OCI-LY7 (cell line): ENCODE results near the gene GPR78. TPM values are rescaled to one million over a fixed set of nuclear protein-coding genes. Genes with fewer than 3 reads are reported as not detected.

Experiments
- BruUV-seq: library from RNA; stranded (reverse); fragments of 400-500 nt; replicated peaks from 2 replicates; lab custom pipeline; 2021; lab: Mats Ljungman, UMichigan
- CTCF ChIA-PET: fragments of 300-600 bp; sonication (Branson Sonifier 250); formaldehyde crosslinking; loops from one replicate; lab custom pipeline; 2022; ENCODE audit warnings: antibody characterized with exemption; ENCODE audit not compliant: unreplicated experiment; lab: Charles Lee
- POLR2A ChIA-PET: fragments of 300-600 bp; sonication (Branson Sonifier 250); formaldehyde crosslinking; loops from one replicate; lab custom pipeline; 2022; ENCODE audit warnings: antibody characterized with exemption; lab: Charles Lee
- DNase-seq: peaks from one replicate; pipeline ENCODE4 v3.0.0-alpha.2; 2015; ENCODE audit warnings: low spot score
- H2AFZ ChIP-seq: fragments of 200-600 bp; sonication (generic), shearing (Covaris generic); 2 replicates; pipeline ENCODE4 v1.6.1; 2014; ENCODE audit warnings: mild to moderate bottlenecking, antibody characterized with exemption, low read length, moderate library complexity
- H3K27ac ChIP-seq: fragments of 200-600 bp; sonication (generic); 2 replicates; pipeline ENCODE4 v1.5.1; 2014; ENCODE audit warnings: mixed run types, low read depth, mild to moderate bottlenecking, moderate library complexity, low read length, inconsistent platforms; ENCODE audit not compliant: poor library complexity, severe bottlenecking
- H3K36me3 ChIP-seq: fragments of 200-600 bp; sonication (generic); 2 replicates; pipeline ENCODE4 v1.6.1; 2014; ENCODE audit warnings: mild to moderate bottlenecking, antibody characterized with exemption, low read length, moderate library complexity, mixed read lengths; ENCODE audit not compliant: insufficient read depth
- H3K4me1 ChIP-seq: fragments of 200-600 bp; sonication (generic); 2 replicates; pipeline ENCODE4 v1.5.1; 2014; ENCODE audit warnings: mild to moderate bottlenecking, low read length; ENCODE audit not compliant: insufficient read depth, poor library complexity, severe bottlenecking
- H3K4me2 ChIP-seq: fragments of 200-600 bp; sonication (generic); 2 replicates; pipeline ENCODE4 v1.6.1; 2014; ENCODE audit warnings: mild to moderate bottlenecking, low read length
- H3K4me3 ChIP-seq: fragments of 200-600 bp; sonication (generic); 2 replicates; pipeline ENCODE4 v1.5.1; 2014; ENCODE audit warnings: mild to moderate bottlenecking, low read depth, low read length; ENCODE audit not compliant: poor library complexity, severe bottlenecking
- H3K79me2 ChIP-seq: fragments of 200-600 bp; sonication (generic); 2 replicates; pipeline ENCODE4 v1.6.1; 2016; ENCODE audit warnings: low read depth, mild to moderate bottlenecking, low read length, moderate library complexity, mixed read lengths; ENCODE audit not compliant: insufficient read depth
- H3K9me2 ChIP-seq: fragments of 200-600 bp; sonication (generic); 2 replicates; pipeline ENCODE4 v1.6.1; 2016; ENCODE audit warnings: mild to moderate bottlenecking, low read length, mixed read lengths; ENCODE audit not compliant: insufficient read depth
- H3K9me3 ChIP-seq: fragments of 200-600 bp; sonication (generic); 2 replicates; pipeline ENCODE4 v1.6.1; 2014; ENCODE audit warnings: mild to moderate bottlenecking, mixed run types, low read length, mixed read lengths
- H4K20me1 ChIP-seq: fragments of 200-600 bp; sonication (generic); 2 replicates; pipeline ENCODE4 v1.6.1; 2014; ENCODE audit warnings: mild to moderate bottlenecking, antibody characterized with exemption, low read length, moderate library complexity, mixed read lengths; ENCODE audit not compliant: insufficient read depth
- CTCF ChIP-seq: fragments of 200-600 bp; sonication (generic); conservative IDR thresholded peaks from 2 replicates; pipeline ENCODE4 v1.5.1; 2014; ENCODE audit warnings: mild to moderate bottlenecking, antibody characterized with exemption, low read length, moderate library complexity, mixed read lengths
- EZH2phosphoT487 ChIP-seq: fragments of 200-600 bp; sonication (generic); IDR thresholded peaks from 2 replicates; pipeline ENCODE4 v1.6.1; 2018; ENCODE audit warnings: low read depth, borderline replicate concordance, mild to moderate bottlenecking, mixed run types, antibody characterized with exemption, low read length, moderate library complexity, mixed read lengths
- intact Hi-C: fragments of 100-400 bp; cut with micrococcal nuclease; formaldehyde crosslinking; loops from one replicate; pipeline ENCODE4 v1.10.0; 2022; ENCODE audit not compliant: unreplicated experiment
- total RNA-seq, 2 experiments: library from RNA; depleted of rRNA in 1 of 2; stranded (reverse); fragments of >200 nt in 1 of 2; shearing (Covaris generic) in 1 of 2; gene quantifications; 2 replicates each; pipeline ENCODE4 v1.2.3, GENCODE V29; 2014 to 2022

The GPR78 gene
- total RNA-seq, 2 experiments from 2014 or later = not detected

GRCh38 chr4:8605289-8605688 lies 25.1 kb downstream of the GPR78 start:
- CTCF ChIA-PET = no interaction called here
- POLR2A ChIA-PET = no interaction called here
- H4K20me1 ChIP-seq = no peaks in the 10 kb centered on the region
- no peaks in the 10 kb centered on the region for H3K4me1 ChIP-seq
- H3K36me3 ChIP-seq = no peaks in the 10 kb centered on the region
- H3K4me2 ChIP-seq = no peak overlapping the region
- H3K9me3 ChIP-seq = no peaks in the 10 kb centered on the region
- no peak overlapping the region for H2AFZ ChIP-seq
- no TSS peak for BruUV-seq
- H3K4me3 ChIP-seq = no peak overlapping the region
- no peaks in the 10 kb centered on the region for H3K79me2 ChIP-seq
- no peaks in the 10 kb centered on the region for H3K9me2 ChIP-seq
- intact Hi-C loops = no loop called here
- TF ChIP-seq EZH2phosphoT487 (no peak), CTCF (no peak)
- no peak overlapping the region for H3K27ac ChIP-seq
- no peak for DNase-seq

GRCh38 chr4:8606476-8606875 lies 26.3 kb downstream of the GPR78 start:
- Histone ChIP-seq H3K9me2 (no peaks in the 10 kb centered on the region), H3K79me2 (no peaks in the 10 kb centered on the region), H3K9me3 (no peaks in the 10 kb centered on the region), H4K20me1 (no peaks in the 10 kb centered on the region), H3K4me2 (no peak overlapping the region), H3K36me3 (no peaks in the 10 kb centered on the region), H3K27ac (no peak overlapping the region), H2AFZ (no peak overlapping the region), H3K4me3 (no peak overlapping the region), H3K4me1 (no peaks in the 10 kb centered on the region)
- no TSS peak for BruUV-seq
- no peak for DNase-seq
- POLR2A ChIA-PET = no interaction called here
- TF ChIP-seq CTCF (no peak), EZH2phosphoT487 (no peak)
- intact Hi-C loops = no loop called here
- CTCF ChIA-PET = no interaction called here

- Histone ChIP-seq H3K4me1 (no peaks in the 10 kb centered on the region), H3K36me3 (no peaks in the 10 kb centered on the region), H3K79me2 (no peaks in the 10 kb centered on the region), H4K20me1 (no peaks in the 10 kb centered on the region), H3K4me2 (no peak overlapping the region), H3K9me2 (no peaks in the 10 kb centered on the region), H3K4me3 (no peak overlapping the region), H3K9me3 (no peaks in the 10 kb centered on the region), H2AFZ (no peak overlapping the region), H3K27ac (no peak overlapping the region)
- ChIA-PET CTCF (no interaction called here), POLR2A (no interaction called here)
- DNase-seq = no peak
- BruUV-seq = no TSS peak
- TF ChIP-seq EZH2phosphoT487 = no peak
- TF ChIP-seq CTCF = no peak
- intact Hi-C loops = loop anchor here (1.0 kb wide), 1 partner anchor 311 kb away; no protein-coding TSS in a partner anchor
Measured at GRCh38 chr4:8606966-8607365, 26.8 kb downstream of the GPR78 start.
